ENCODE measurements around the gene JUND.

Gene JUND

GRCh38 chr19:18245297-18245696 lies 36.1 kb downstream of the JUND start:
- DNase-seq: no peak
- TF ChIP-seq GATA1 (IDR thresholded peaks at IDR 0.05; ENCODE audit: low read depth, low read length) (no peak), POLR2A (IDR thresholded peaks at IDR 0.05; ENCODE audit: low read length) (no peak)

- no peak for DNase-seq
- no peak for TF ChIP-seq GATA1 (IDR thresholded peaks at IDR 0.05; ENCODE audit: low read depth, low read length)
- no peak for TF ChIP-seq POLR2A (IDR thresholded peaks at IDR 0.05; ENCODE audit: low read length)
These were observed 42.1 kb downstream of the JUND start for GRCh38 chr19:18239303-18239702.

- DNase-seq: no peak
- TF ChIP-seq POLR2A (IDR thresholded peaks at IDR 0.05; ENCODE audit: low read length): no peak
- no peak for TF ChIP-seq GATA1 (IDR thresholded peaks at IDR 0.05; ENCODE audit: low read depth, low read length)
These were observed 47.2 kb downstream of the JUND start for GRCh38 chr19:18234194-18234593.

- DNase-seq: peak; percentile 67 to 76
- no peak for TF ChIP-seq POLR2A (IDR thresholded peaks at IDR 0.05; ENCODE audit: low read length)
- no peak for TF ChIP-seq GATA1 (IDR thresholded peaks at IDR 0.05; ENCODE audit: low read depth, low read length)
These were observed 48.1 kb downstream of the JUND start for GRCh38 chr19:18233224-18233825.

GRCh38 chr19:18232540-18233223 lies 48.7 kb downstream of the JUND start:
- TF ChIP-seq POLR2A (IDR thresholded peaks at IDR 0.05; ENCODE audit: low read length): no peak
- no peak for TF ChIP-seq GATA1 (IDR thresholded peaks at IDR 0.05; ENCODE audit: low read depth, low read length)
- DNase-seq: no peak

- no peak for TF ChIP-seq GATA1 (IDR thresholded peaks at IDR 0.05; ENCODE audit: low read depth, low read length)
- TF ChIP-seq POLR2A (IDR thresholded peaks at IDR 0.05; ENCODE audit: low read length): no peak
- DNase-seq: no peak
These were observed 49.6 kb downstream of the JUND start for GRCh38 chr19:18231775-18232174.

GRCh38 chr19:18230941-18231734 lies 50.3 kb downstream of the JUND start:
- TF ChIP-seq POLR2A (IDR thresholded peaks at IDR 0.05; ENCODE audit: low read length): no peak
- TF ChIP-seq GATA1 (IDR thresholded peaks at IDR 0.05; ENCODE audit: low read depth, low read length): no peak
- no peak for DNase-seq

- TF ChIP-seq POLR2A (IDR thresholded peaks at IDR 0.05; ENCODE audit: low read length) (no peak), GATA1 (IDR thresholded peaks at IDR 0.05; ENCODE audit: low read depth, low read length) (no peak)
These were observed 51.5 kb downstream of the JUND start for GRCh38 chr19:18229915-18230314.

More at GRCh38 chr19:18229915-18230314, 51.5 kb downstream of the JUND start:
- no peak for DNase-seq

Measured in erythroblast (primary cell).